Liver (tissue), 3 donors: ENCODE results near the gene MRPL58.

Experiments
- CTCF ChIP-seq: fragments of 150-350 bp; IDR thresholded peaks from 2 replicates; pipeline ENCODE4 v1.5.1; 2017; ENCODE audit warnings: improper control_type of control experiment, low read depth, low read length; ENCODE audit not compliant: missing input control
- EGR1 ChIP-seq, 2 donors: IDR thresholded peaks; 2 replicates each; pipeline ENCODE4 v1.6.1; 2016 to 2018; ENCODE audit warnings: antibody characterized with exemption in 2 of 2, low read depth in 2 of 2
- HNF4G ChIP-seq: IDR thresholded peaks from 2 replicates; pipeline ENCODE4 v1.6.1; 2016; ENCODE audit warnings: antibody characterized with exemption
- JUND ChIP-seq, 2 donors: IDR thresholded peaks; 2 replicates each; pipeline ENCODE4 v1.6.1; 2016; ENCODE audit warnings: antibody characterized with exemption in 2 of 2
- MAX ChIP-seq: IDR thresholded peaks from 2 replicates; pipeline ENCODE4 v1.6.1; 2016; ENCODE audit warnings: antibody characterized with exemption
- RAD21 ChIP-seq, 2 donors: IDR thresholded peaks; 2 replicates each; pipeline ENCODE4 v1.6.1; 2016; ENCODE audit warnings: antibody characterized with exemption in 2 of 2, mild to moderate bottlenecking in 2 of 2
- SP1 ChIP-seq: IDR thresholded peaks from 2 replicates; pipeline ENCODE4 v1.6.1; 2018; ENCODE audit warnings: antibody characterized with exemption, mild to moderate bottlenecking
- ZBTB33 ChIP-seq: IDR thresholded peaks from 2 replicates; pipeline ENCODE4 v1.6.1; 2016; ENCODE audit warnings: antibody characterized with exemption
- donor health status: healthy.
- donor health status: healthy.

- TF ChIP-seq MAX = no peak
- TF ChIP-seq CTCF = no peak
- TF ChIP-seq EGR1 (IDR thresholded peaks at IDR 0.05; ENCODE audit: low read depth in 2 of 2) = no peak
- no peak for TF ChIP-seq SP1
- no peak for TF ChIP-seq JUND (IDR thresholded peaks at IDR 0.05)
- no peak for TF ChIP-seq HNF4G
- no peak for TF ChIP-seq ZBTB33
- TF ChIP-seq RAD21 (IDR thresholded peaks at IDR 0.05) = no peak
Observed at GRCh38 chr17:75032720-75033280, 20.3 kb downstream of the MRPL58 start.
